ENCODE data around the gene FAM168A. TPM values are rescaled to one million over a fixed set of nuclear protein-coding genes. Genes with fewer than 3 reads are reported as not detected.

The FAM168A gene
- total RNA-seq, 1 donor from 2014 or later, result 19.2 TPM

GRCh38 chr11:73403541-73403940, 194.4 kb downstream of the FAM168A start:
- peaks cover 32% of the 10 kb centered on the region for H3K36me3 Mint-ChIP-seq (ENCODE audit: low read depth)
- H3K9me3 Mint-ChIP-seq, result no peaks in the 10 kb centered on the region
- DNase-seq (ENCODE audit: low spot score), result no peak
- peaks cover 3% of the 10 kb centered on the region for H3K4me1 Mint-ChIP-seq (ENCODE audit: low read depth)
- no peaks in the 10 kb centered on the region for H3K27me3 Mint-ChIP-seq (ENCODE audit: low read depth)
- no peak overlapping the region for H3K4me3 Mint-ChIP-seq (ENCODE audit: low read depth)
- intact Hi-C loops (cut with micrococcal nuclease), result loop anchor here (10.0 kb wide), 1 partner anchor 261 kb away; no protein-coding TSS in a partner anchor
- no peak overlapping the region for H3K27ac Mint-ChIP-seq

DNA sequence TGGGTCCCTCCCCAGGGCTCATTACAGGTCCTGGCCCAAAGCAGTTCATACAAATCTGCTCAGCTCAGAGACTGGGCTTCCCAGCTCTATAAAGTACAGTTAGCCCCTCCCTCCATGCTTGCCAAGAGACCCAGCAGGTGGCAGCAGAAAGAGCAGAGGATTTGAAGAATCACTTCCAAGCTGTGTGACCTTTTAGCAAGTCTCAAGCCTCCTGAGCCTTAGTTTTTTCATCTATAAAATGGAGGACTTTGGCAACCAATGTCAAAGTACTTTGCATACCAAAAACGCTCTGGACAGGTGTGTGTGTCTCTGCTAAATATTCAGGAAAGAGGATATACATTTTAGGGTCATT, 195.1 kb downstream of the FAM168A start:
- no peak for DNase-seq (ENCODE audit: low spot score)
- Mint-ChIP-seq H3K9me3 (no peaks in the 10 kb centered on the region), H3K36me3 (ENCODE audit: low read depth) (peaks cover 31% of the 10 kb centered on the region), H3K27ac (no peak overlapping the region), H3K4me1 (ENCODE audit: low read depth) (peaks cover 3% of the 10 kb centered on the region), H3K27me3 (ENCODE audit: low read depth) (no peaks in the 10 kb centered on the region), H3K4me3 (ENCODE audit: low read depth) (no peak overlapping the region)
- intact Hi-C loops (cut with micrococcal nuclease), result loop anchor here (10.0 kb wide), 1 partner anchor 262 kb away; no protein-coding TSS in a partner anchor

GRCh38 chr11:73401924-73402833, 195.7 kb downstream of the FAM168A start:
- Mint-ChIP-seq H3K36me3 (ENCODE audit: low read depth) (peaks cover 31% of the 10 kb centered on the region), H3K9me3 (no peaks in the 10 kb centered on the region), H3K27me3 (ENCODE audit: low read depth) (no peaks in the 10 kb centered on the region), H3K4me1 (ENCODE audit: low read depth) (peaks cover 3% of the 10 kb centered on the region), H3K4me3 (ENCODE audit: low read depth) (no peak overlapping the region), H3K27ac (no peak overlapping the region)
- DNase-seq (ENCODE audit: low spot score), result no peak
- intact Hi-C loops (cut with micrococcal nuclease), result loop anchor here (10.0 kb wide), 1 partner anchor 263 kb away; no protein-coding TSS in a partner anchor

DNA sequence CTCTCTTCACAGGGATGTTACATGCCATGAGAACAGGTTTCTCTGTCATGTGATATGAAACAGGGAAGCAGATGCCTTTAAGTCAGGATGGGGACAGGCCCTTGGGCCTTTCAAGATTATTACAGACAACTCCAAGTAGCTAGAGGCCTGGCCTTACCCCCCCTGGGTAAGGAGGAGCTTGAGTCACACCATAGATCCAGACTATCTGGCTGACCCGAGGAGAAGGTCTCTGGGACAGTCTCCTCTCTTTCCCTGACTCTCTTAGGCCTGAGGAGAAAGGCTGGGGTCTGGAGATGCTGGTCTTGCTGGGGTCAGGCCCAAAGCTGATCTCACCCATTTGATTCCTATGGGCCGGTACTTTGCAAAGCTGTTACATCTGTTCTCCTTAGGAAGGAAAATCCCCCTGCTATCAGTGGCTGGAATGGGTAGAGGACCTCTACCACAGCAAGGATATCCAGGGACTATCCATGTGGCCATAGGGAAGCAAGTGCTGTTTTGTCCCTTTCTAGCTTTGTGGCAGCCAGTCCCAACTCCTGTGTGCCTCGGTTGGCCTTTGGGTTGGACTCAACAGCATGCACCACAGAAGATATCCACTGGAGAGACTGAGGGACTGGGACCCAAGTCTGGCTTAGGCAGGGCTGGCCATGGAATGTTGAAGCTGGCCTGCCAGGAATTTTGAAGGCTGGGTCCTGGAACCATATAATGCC, 196.5 kb downstream of the FAM168A start:
- DNase-seq (ENCODE audit: low spot score), result no peak
- H3K4me3 Mint-ChIP-seq (ENCODE audit: low read depth), result no peak overlapping the region
- intact Hi-C loops (cut with micrococcal nuclease), result loop anchor here (10.0 kb wide), 1 partner anchor 263 kb away; no protein-coding TSS in a partner anchor
- H3K27me3 Mint-ChIP-seq (ENCODE audit: low read depth), result no peaks in the 10 kb centered on the region
- peaks cover 3% of the 10 kb centered on the region for H3K4me1 Mint-ChIP-seq (ENCODE audit: low read depth)
- peaks cover 33% of the 10 kb centered on the region for H3K36me3 Mint-ChIP-seq (ENCODE audit: low read depth)
- H3K9me3 Mint-ChIP-seq, result no peaks in the 10 kb centered on the region
- H3K27ac Mint-ChIP-seq, result no peak overlapping the region

DNA sequence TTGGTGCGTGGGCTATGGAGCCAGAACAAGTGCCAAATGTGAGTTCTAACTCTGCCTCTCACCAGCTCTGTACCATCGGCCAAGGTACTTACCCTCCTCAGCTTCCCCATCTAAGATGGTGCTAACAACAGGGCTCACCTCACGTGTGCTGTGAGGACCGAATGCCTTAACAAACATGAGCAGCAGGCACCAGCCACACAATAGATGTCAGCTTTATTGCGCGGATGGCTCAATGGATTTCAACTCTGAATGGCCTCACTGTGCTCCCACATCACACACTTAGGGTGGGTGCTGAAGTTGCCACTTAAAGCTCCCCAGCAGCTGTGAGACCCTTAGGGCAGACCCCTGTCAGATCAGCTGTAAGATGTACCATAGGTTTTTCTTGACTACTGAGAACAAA, 197.6 kb downstream of the FAM168A start:
- Mint-ChIP-seq H3K9me3 (no peaks in the 10 kb centered on the region), H3K27me3 (ENCODE audit: low read depth) (no peaks in the 10 kb centered on the region), H3K4me1 (ENCODE audit: low read depth) (peaks cover 3% of the 10 kb centered on the region), H3K4me3 (ENCODE audit: low read depth) (no peak overlapping the region), H3K36me3 (ENCODE audit: low read depth) (peaks cover 31% of the 10 kb centered on the region), H3K27ac (no peak overlapping the region)
- no peak for DNase-seq (ENCODE audit: low spot score)
- intact Hi-C loops (cut with micrococcal nuclease), result loop anchor here (10.0 kb wide), 1 partner anchor 265 kb away; no protein-coding TSS in a partner anchor

GRCh38 chr11:73399636-73400035, 198.3 kb downstream of the FAM168A start:
- Mint-ChIP-seq H3K36me3 (ENCODE audit: low read depth) (peaks cover 34% of the 10 kb centered on the region), H3K4me3 (ENCODE audit: low read depth) (no peak overlapping the region), H3K27me3 (ENCODE audit: low read depth) (no peaks in the 10 kb centered on the region), H3K4me1 (ENCODE audit: low read depth) (peaks cover 3% of the 10 kb centered on the region), H3K9me3 (no peaks in the 10 kb centered on the region), H3K27ac (peak overlapping the region; percentile 49)
- intact Hi-C loops (cut with micrococcal nuclease), result loop anchor here (10.0 kb wide), 1 partner anchor 265 kb away; no protein-coding TSS in a partner anchor
- no peak for DNase-seq (ENCODE audit: low spot score)

- intact Hi-C loops (cut with micrococcal nuclease), result no loop called here
- peaks cover 33% of the 10 kb centered on the region for H3K36me3 Mint-ChIP-seq (ENCODE audit: low read depth)
- no peaks in the 10 kb centered on the region for H3K9me3 Mint-ChIP-seq
- H3K27me3 Mint-ChIP-seq (ENCODE audit: low read depth), result no peaks in the 10 kb centered on the region
- no peak overlapping the region for H3K27ac Mint-ChIP-seq
- peaks cover 3% of the 10 kb centered on the region for H3K4me1 Mint-ChIP-seq (ENCODE audit: low read depth)
- DNase-seq (ENCODE audit: low spot score), result no peak
- H3K4me3 Mint-ChIP-seq (ENCODE audit: low read depth), result no peak overlapping the region
Observed at GRCh38 chr11:73399159-73399590, 198.7 kb downstream of the FAM168A start.

DNA sequence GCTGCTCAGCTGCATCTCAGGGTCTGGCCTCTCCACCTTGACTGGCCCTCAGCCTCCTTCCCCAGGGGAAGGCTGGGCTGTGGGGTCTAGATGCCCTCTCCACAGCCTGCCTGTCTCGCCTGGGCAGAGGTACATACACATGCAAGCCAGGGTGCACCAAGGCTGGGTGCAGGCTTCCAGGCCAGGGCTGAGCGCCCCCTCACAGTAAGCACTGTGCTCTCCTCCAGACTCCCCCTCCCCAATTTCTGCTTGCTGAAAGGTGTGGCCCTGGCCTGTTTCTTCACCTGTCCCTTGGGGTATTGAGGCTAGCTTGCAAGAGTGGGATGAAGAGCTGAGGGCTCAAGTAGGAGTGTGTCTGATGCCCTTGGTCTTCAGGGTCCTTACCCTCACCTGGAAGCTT, 199.2 kb downstream of the FAM168A start:
- H3K27ac Mint-ChIP-seq, result no peak overlapping the region

DNA sequence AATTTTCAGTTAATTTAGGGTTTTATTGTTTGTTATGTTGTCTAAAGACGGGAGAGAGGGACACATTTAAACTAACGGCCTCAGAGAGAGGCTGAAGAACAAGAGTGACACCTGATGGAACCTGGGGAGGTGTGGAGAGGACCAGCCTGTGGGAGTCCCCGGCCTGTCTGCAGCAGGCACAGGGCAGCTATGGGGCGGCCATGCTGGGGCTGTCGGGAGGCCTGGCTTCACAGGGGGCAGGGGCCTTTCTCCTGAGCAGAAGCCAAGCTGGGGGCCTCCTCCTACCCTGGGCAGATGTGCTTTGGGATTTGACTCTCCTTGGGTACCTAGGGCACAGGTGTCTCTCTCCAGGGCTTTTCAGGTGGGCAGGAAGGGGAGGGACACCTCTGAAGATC, 199.8 kb downstream of the FAM168A start:
- Mint-ChIP-seq H3K9me3 (no peaks in the 10 kb centered on the region), H3K4me3 (ENCODE audit: low read depth) (no peak overlapping the region), H3K4me1 (ENCODE audit: low read depth) (peaks cover 3% of the 10 kb centered on the region), H3K27me3 (ENCODE audit: low read depth) (no peaks in the 10 kb centered on the region), H3K36me3 (ENCODE audit: low read depth) (peaks cover 40% of the 10 kb centered on the region), H3K27ac (peak overlapping the region; percentile 28)
- DNase-seq (ENCODE audit: low spot score), result no peak
- intact Hi-C loops (cut with micrococcal nuclease), result no loop called here

More for the DNA sequence above, 199.2 kb downstream of the FAM168A start:
- H3K4me1 Mint-ChIP-seq (ENCODE audit: low read depth), result peaks cover 3% of the 10 kb centered on the region
- H3K27me3 Mint-ChIP-seq (ENCODE audit: low read depth), result no peaks in the 10 kb centered on the region
- no peak for DNase-seq (ENCODE audit: low spot score)
- no peak overlapping the region for H3K4me3 Mint-ChIP-seq (ENCODE audit: low read depth)
- H3K36me3 Mint-ChIP-seq (ENCODE audit: low read depth), result peaks cover 34% of the 10 kb centered on the region
- no peaks in the 10 kb centered on the region for H3K9me3 Mint-ChIP-seq
- intact Hi-C loops (cut with micrococcal nuclease), result no loop called here

DNA sequence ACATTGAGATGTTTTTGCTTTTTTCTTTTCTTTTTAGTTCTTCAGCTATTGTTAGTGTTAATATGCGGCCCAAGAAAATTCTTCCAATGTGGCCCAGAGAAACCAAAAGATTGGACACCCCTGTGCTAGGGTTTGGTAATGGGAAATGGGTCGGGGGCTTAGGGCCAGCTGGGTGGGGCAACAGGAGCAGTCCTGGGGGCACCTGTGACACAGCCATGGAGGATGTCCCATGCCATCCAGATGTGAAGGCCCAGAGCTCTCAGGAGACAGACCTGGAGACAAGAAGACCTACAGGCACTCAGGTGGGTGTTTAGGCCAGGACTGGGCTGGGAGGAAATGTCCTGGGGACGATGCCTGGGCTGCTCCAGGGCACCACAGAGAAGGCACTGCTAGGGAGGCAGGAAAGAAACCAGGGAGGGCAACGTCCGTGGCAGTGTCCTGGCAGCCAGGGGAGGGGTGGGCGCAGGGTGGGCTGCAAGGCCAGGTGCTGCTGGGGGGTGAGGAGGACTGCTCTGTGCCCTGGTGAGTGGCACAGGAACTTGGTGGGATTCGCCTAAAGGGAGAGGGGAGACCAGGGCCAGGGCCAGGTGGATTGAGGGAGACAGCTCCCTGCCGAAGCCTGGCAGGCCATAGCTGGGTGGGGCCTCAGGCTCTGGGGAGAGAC, 200.3 kb downstream of the FAM168A start:
- no peak for DNase-seq (ENCODE audit: low spot score)
- no peak overlapping the region for H3K27ac Mint-ChIP-seq
- no peak overlapping the region for H3K4me3 Mint-ChIP-seq (ENCODE audit: low read depth)
- intact Hi-C loops (cut with micrococcal nuclease), result no loop called here
- no peaks in the 10 kb centered on the region for H3K27me3 Mint-ChIP-seq (ENCODE audit: low read depth)
- H3K4me1 Mint-ChIP-seq (ENCODE audit: low read depth), result peaks cover 3% of the 10 kb centered on the region
- no peaks in the 10 kb centered on the region for H3K9me3 Mint-ChIP-seq
- peaks cover 43% of the 10 kb centered on the region for H3K36me3 Mint-ChIP-seq (ENCODE audit: low read depth)

GRCh38 chr11:73396985-73397384, 200.9 kb downstream of the FAM168A start:
- Mint-ChIP-seq H3K9me3 (no peaks in the 10 kb centered on the region), H3K27me3 (ENCODE audit: low read depth) (no peaks in the 10 kb centered on the region), H3K36me3 (ENCODE audit: low read depth) (peaks cover 43% of the 10 kb centered on the region), H3K4me3 (ENCODE audit: low read depth) (no peak overlapping the region), H3K27ac (no peak overlapping the region), H3K4me1 (ENCODE audit: low read depth) (peaks cover 3% of the 10 kb centered on the region)
- DNase-seq (ENCODE audit: low spot score), result no peak
- intact Hi-C loops (cut with micrococcal nuclease), result no loop called here

DNA sequence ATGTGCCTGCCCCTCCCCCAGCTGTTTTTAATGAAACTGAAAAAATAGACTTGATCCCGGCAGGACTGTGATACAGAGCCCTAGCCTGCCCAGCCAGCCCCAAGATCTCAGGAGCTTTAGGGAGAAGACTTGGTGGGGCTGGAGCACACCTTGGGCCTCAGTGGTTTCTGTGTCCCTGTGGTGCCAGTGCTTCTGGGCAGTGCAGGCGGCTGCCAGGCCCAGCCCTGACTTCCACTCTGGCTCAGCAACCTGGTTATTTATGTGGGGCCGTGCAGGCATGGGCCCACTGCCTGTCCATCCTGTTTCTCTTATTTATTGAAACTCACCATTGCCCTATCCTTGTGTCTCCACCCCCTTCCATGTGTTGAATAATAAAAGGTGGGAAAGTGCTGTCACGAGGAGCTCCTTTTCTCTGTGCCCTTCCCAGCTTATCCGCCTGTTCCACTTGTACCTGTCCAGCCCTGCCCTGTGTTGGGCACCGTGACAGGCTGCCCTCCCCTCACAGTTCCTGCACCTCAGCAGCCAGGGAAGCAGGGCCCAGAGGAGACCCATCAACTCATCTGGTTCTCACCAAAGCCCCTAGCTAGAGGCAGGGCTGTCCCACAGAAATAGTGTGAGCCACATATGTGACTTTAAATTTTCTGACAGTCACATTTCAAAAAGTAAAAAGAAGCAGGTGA, 201.5 kb downstream of the FAM168A start:
- Mint-ChIP-seq H3K4me1 (ENCODE audit: low read depth) (peaks cover 3% of the 10 kb centered on the region), H3K27ac (no peak overlapping the region), H3K36me3 (ENCODE audit: low read depth) (peaks cover 43% of the 10 kb centered on the region), H3K4me3 (ENCODE audit: low read depth) (no peak overlapping the region), H3K27me3 (ENCODE audit: low read depth) (no peaks in the 10 kb centered on the region), H3K9me3 (no peaks in the 10 kb centered on the region)
- no peak for DNase-seq (ENCODE audit: low spot score)
- intact Hi-C loops (cut with micrococcal nuclease), result no loop called here

All from activated T-helper 2 cell treated with anti-CD3 and anti-CD28 coated beads, Interferon-gamma antibody, Interleukin-2, Interleukin-4, amounts not matched to agents 10 μg/mL and 5 μg/mL and 100 μg/mL, durations not matched to agents 14 hours and 24 hours and 36 hours (primary cell).